IMR-90 (cell line): ENCODE results near the gene JAK1. TPM values are rescaled to one million over a fixed set of nuclear protein-coding genes. Genes with fewer than 3 reads are reported as not detected.

ENCODE experiments used
- ATAC-seq: fragments of 200-7000 bp; cut with Tn5 transposase; 2 replicates; pipeline ENCODE4 v1.9.1; 2020; ENCODE audit warnings: low read depth, mild to moderate bottlenecking, moderate library complexity
- BruUV-seq: library from RNA; stranded (reverse); fragments of 400-500 nt; replicated peaks from 2 replicates; lab custom pipeline; 2021; lab: Mats Ljungman, UMichigan
- CTCF ChIA-PET: fragments of 300-600 bp; formaldehyde crosslinking; extraction: SDS; loops from one replicate; lab custom pipeline; 2021; ENCODE audit warnings: antibody characterized with exemption; lab: Yijun Ruan, JAX
- POLR2A ChIA-PET: fragments of 300-600 bp; sonication (Branson Sonifier 250); formaldehyde crosslinking; loops from one replicate; lab custom pipeline; 2022; ENCODE audit warnings: antibody characterized with exemption; ENCODE audit not compliant: unreplicated experiment; lab: Charles Lee
- DNase-seq: peaks from one replicate; pipeline ENCODE4 v3.0.0; 2013
- H2AFZ ChIP-seq: replicated peaks from 2 replicates; pipeline ENCODE3; 2013; ENCODE audit warnings: low read length, mild to moderate bottlenecking; ENCODE audit not compliant: poor library complexity
- H2AK5ac ChIP-seq: 2 replicates; pipeline ENCODE4 v1.6.1; 2013; ENCODE audit warnings: low read depth, low read length, inconsistent platforms
- H2AK9ac ChIP-seq: replicated peaks from 2 replicates; pipeline ENCODE3; 2013; ENCODE audit warnings: mild to moderate bottlenecking, low read depth, low read length, moderate library complexity; ENCODE audit not compliant: poor library complexity
- H2BK120ac ChIP-seq: 2 replicates; pipeline ENCODE4 v1.6.1; 2013; ENCODE audit warnings: low read depth, low read length, inconsistent platforms
- H2BK15ac ChIP-seq: 3 replicates; pipeline ENCODE4 v1.6.1; 2013; ENCODE audit warnings: low read depth, low read length, inconsistent platforms
- H2BK20ac ChIP-seq: 2 replicates; pipeline ENCODE4 v1.6.1; 2013; ENCODE audit warnings: low read depth, mild to moderate bottlenecking, inconsistent platforms, low read length, moderate library complexity
- H2BK5ac ChIP-seq: 2 replicates; pipeline ENCODE4 v1.6.1; 2013; ENCODE audit warnings: mild to moderate bottlenecking, low read depth, low read length, inconsistent platforms; ENCODE audit not compliant: poor library complexity, severe bottlenecking
- H3K14ac ChIP-seq: replicated peaks from 2 replicates; pipeline ENCODE4 v1.6.1; 2013; ENCODE audit warnings: low read depth, low read length, inconsistent platforms
- H3K18ac ChIP-seq: 2 replicates; pipeline ENCODE4 v1.6.1; 2013; ENCODE audit warnings: low read depth, low read length, control low read depth
- H3K23ac ChIP-seq: 2 replicates; pipeline ENCODE4 v1.6.1; 2013; ENCODE audit warnings: low read depth, low read length, inconsistent platforms
- H3K27ac ChIP-seq: 2 replicates; pipeline ENCODE4 v1.5.1; 2013; ENCODE audit warnings: mild to moderate bottlenecking, control low read depth, low read length; ENCODE audit not compliant: insufficient read depth
- H3K27me3 ChIP-seq: 2 replicates; pipeline ENCODE4 v1.6.1; 2013; ENCODE audit warnings: low read length; ENCODE audit not compliant: control insufficient read depth, insufficient read depth
- H3K36me3 ChIP-seq: 2 replicates; pipeline ENCODE4 v1.6.1; 2013; ENCODE audit warnings: low read length, mixed read lengths; ENCODE audit not compliant: control insufficient read depth, insufficient read depth
- H3K4ac ChIP-seq: 2 replicates; pipeline ENCODE4 v1.6.1; 2013; ENCODE audit warnings: low read depth, low read length, inconsistent platforms
- H3K4me1 ChIP-seq: 2 replicates; pipeline ENCODE4 v1.6.1; 2013; ENCODE audit warnings: low read length, mixed read lengths; ENCODE audit not compliant: control insufficient read depth, insufficient read depth
- H3K4me2 ChIP-seq: 2 replicates; pipeline ENCODE4 v1.6.1; 2013; ENCODE audit warnings: low read depth, mild to moderate bottlenecking, control low read depth, low read length, moderate library complexity
- H3K4me3 ChIP-seq: 2 replicates; pipeline ENCODE4 v1.5.1; 2013; ENCODE audit warnings: low read depth, mild to moderate bottlenecking, control low read depth, low read length, moderate library complexity; ENCODE audit not compliant: insufficient read depth
- H3K56ac ChIP-seq: 2 replicates; pipeline ENCODE4 v1.6.1; 2013; ENCODE audit warnings: low read length, inconsistent platforms; ENCODE audit not compliant: insufficient read depth; ENCODE audit errors: extremely low read depth
- H3K79me1 ChIP-seq, 2 experiments: 2 replicates each; pipeline ENCODE4 v1.6.1; 2013; ENCODE audit warnings: low read length in 2 of 2, inconsistent platforms in 1 of 2, low read depth in 1 of 2
- H3K9ac ChIP-seq: 2 replicates; pipeline ENCODE4 v1.6.1; 2013; ENCODE audit warnings: low read depth, low read length, control low read depth
- H3K9me1 ChIP-seq: 2 replicates; pipeline ENCODE4 v1.6.1; 2013; ENCODE audit warnings: low read length, inconsistent platforms; ENCODE audit not compliant: insufficient read depth
- H3K9me3 ChIP-seq: 2 replicates; pipeline ENCODE4 v1.6.1; 2013; ENCODE audit warnings: low read length; ENCODE audit not compliant: control insufficient read depth, insufficient read depth
- H4K20me1 ChIP-seq: 2 replicates; pipeline ENCODE4 v1.6.1; 2013; ENCODE audit warnings: low read length, inconsistent platforms; ENCODE audit not compliant: insufficient read depth
- H4K5ac ChIP-seq: 2 replicates; pipeline ENCODE4 v1.6.1; 2013; ENCODE audit warnings: mild to moderate bottlenecking, low read depth, low read length, control low read depth
- H4K8ac ChIP-seq, 2 experiments: 2 replicates each; pipeline ENCODE4 v1.6.1; 2013; ENCODE audit warnings: low read depth in 2 of 2, low read length in 2 of 2, control low read depth in 1 of 2, inconsistent platforms in 1 of 2
- H4K91ac ChIP-seq: 2 replicates; pipeline ENCODE4 v1.6.1; 2013; ENCODE audit warnings: low read depth, low read length, inconsistent platforms; ENCODE audit not compliant: insufficient read depth
- BHLHE40 ChIP-seq: fragments of 150-350 bp; IDR thresholded peaks from 2 replicates; pipeline ENCODE4 v1.6.1; 2016; ENCODE audit warnings: mild to moderate bottlenecking, low read depth, low read length
- CEBPB ChIP-seq: IDR thresholded peaks from 2 replicates; pipeline ENCODE4 v1.6.1; 2012; ENCODE audit warnings: low read depth, low read length, improper control_type of control experiment
- CHD1 ChIP-seq: IDR thresholded peaks from 2 replicates; pipeline ENCODE4 v1.6.1; 2012; ENCODE audit warnings: low read depth, low read length, improper control_type of control experiment
- CTCF ChIP-seq: conservative IDR thresholded peaks from 2 replicates; pipeline ENCODE4 v1.5.1; 2012; ENCODE audit warnings: mild to moderate bottlenecking, low read depth, low read length, improper control_type of control experiment
- ELK1 ChIP-seq: fragments of 150-350 bp; IDR thresholded peaks from 2 replicates; pipeline ENCODE4 v1.6.1; 2016; ENCODE audit warnings: low read depth, mild to moderate bottlenecking, low read length, moderate library complexity, borderline replicate concordance
- FOS ChIP-seq: fragments of 150-350 bp; IDR thresholded peaks from 2 replicates; pipeline ENCODE4 v1.6.1; 2016; ENCODE audit warnings: low read depth, low read length
- MAFK ChIP-seq: IDR thresholded peaks from 2 replicates; pipeline ENCODE4 v1.6.1; 2012; ENCODE audit warnings: low read depth, low read length, improper control_type of control experiment
- MAZ ChIP-seq: IDR thresholded peaks from 2 replicates; pipeline ENCODE4 v1.6.1; 2012; ENCODE audit warnings: low read depth, mild to moderate bottlenecking, low read length, improper control_type of control experiment, moderate library complexity, borderline replicate concordance
- MXI1 ChIP-seq: IDR thresholded peaks from 2 replicates; pipeline ENCODE4 v1.6.1; 2012; ENCODE audit warnings: low read depth, mild to moderate bottlenecking, low read length, moderate library complexity, borderline replicate concordance
- NFE2L2 ChIP-seq: fragments of 150-350 bp; IDR thresholded peaks from 2 replicates; pipeline ENCODE4 v1.6.1; 2016; ENCODE audit warnings: low read depth, mild to moderate bottlenecking, low read length
- POLR2A ChIP-seq: IDR thresholded peaks from 2 replicates; pipeline ENCODE4 v1.6.1; 2012; ENCODE audit warnings: mild to moderate bottlenecking, low read depth, low read length
- RAD21 ChIP-seq: IDR thresholded peaks from 2 replicates; pipeline ENCODE4 v1.6.1; 2012; ENCODE audit warnings: low read length, improper control_type of control experiment
- RCOR1 ChIP-seq: IDR thresholded peaks from 2 replicates; pipeline ENCODE4 v1.6.1; 2012; ENCODE audit warnings: mild to moderate bottlenecking, low read length, improper control_type of control experiment; ENCODE audit not compliant: insufficient replicate concordance
- RFX5 ChIP-seq: IDR thresholded peaks from 2 replicates; pipeline ENCODE4 v1.8.0; 2012; ENCODE audit warnings: low read depth, mild to moderate bottlenecking, low read length, moderate library complexity
- USF2 ChIP-seq: fragments of 150-350 bp; IDR thresholded peaks from 2 replicates; pipeline ENCODE4 v1.6.1; 2017; ENCODE audit warnings: mild to moderate bottlenecking, antibody characterized with exemption, low read length, low read depth
- dilution Hi-C: fragments of 300-500 bp; cut with HindIII; formaldehyde crosslinking; loops from one replicate; pipeline ENCODE4 v1.14.3; 2018; ENCODE audit warnings: low sequenced_read_pairs; ENCODE audit not compliant: unreplicated experiment
- in situ Hi-C: fragments of 300-500 bp; cut with MboI; formaldehyde crosslinking; loops from 3 replicates; pipeline ENCODE4 v1.14.3; 2019; ENCODE audit warnings: low sequenced_read_pairs, inconsistent platforms, mixed read lengths
- intact Hi-C: fragments of 100-400 bp; cut with micrococcal nuclease; formaldehyde crosslinking; loops from 2 replicates; pipeline ENCODE4 v1.10.0; 2022
- polyA plus RNA-seq, 3 experiments: library from polyadenylated mRNA; depleted of rRNA; stranded (reverse); fragments of >200 nt; gene quantifications; 2 replicates each; pipeline ENCODE4 v1.2.3, GENCODE V29; 2012; ENCODE audit warnings: low replicate concordance in 1 of 3
- total RNA-seq: library from RNA; depleted of rRNA; stranded (reverse); fragments of >200 nt; gene quantifications from 2 replicates; pipeline ENCODE4 v1.2.3, GENCODE V29; 2012

The JAK1 gene
- total and polyA plus RNA-seq, 2 of the 4 experiments (the other 2 are of a cell fraction) = 76.9 to 103 TPM

GRCh38 chr1:64834734-64835133, 131.6 kb downstream of the JAK1 start:
- H3K4me3 ChIP-seq = no peak overlapping the region
- no peak overlapping the region for H4K91ac ChIP-seq
- H3K18ac ChIP-seq = no peak overlapping the region
- H3K9me3 ChIP-seq = no peaks in the 10 kb centered on the region
- DNase-seq (peak; percentile 79), ATAC-seq (peak; percentile 93)
- ChIA-PET CTCF (interaction anchor here (0.8 kb wide), 1 partner anchor 240 kb away, joined by 3 read pairs; no protein-coding TSS in a partner anchor), POLR2A (no interaction called here)
- H3K4ac ChIP-seq = no peak overlapping the region
- no peaks in the 10 kb centered on the region for H3K79me1 ChIP-seq
- BruUV-seq = no TSS peak
- TF ChIP-seq NFE2L2 (no peak), MAZ (no peak), BHLHE40 (no peak), RAD21 (no peak), MAFK (no peak), CHD1 (no peak), MXI1 (no peak), CTCF (no peak), RFX5 (no peak), POLR2A (no peak), CEBPB (no peak), USF2 (no peak), RCOR1 (no peak), FOS (no peak), ELK1 (no peak)
- in situ Hi-C loops (no loop called here), dilution Hi-C loops (no loop called here), intact Hi-C loops (loop anchor here (5.0 kb wide), 2 partner anchors 133 to 853 kb away; partner anchors contain the start of gene JAK1)
- no peaks in the 10 kb centered on the region for H4K20me1 ChIP-seq
- no peak overlapping the region for H3K14ac ChIP-seq
- H3K36me3 ChIP-seq = peaks cover 42% of the 10 kb centered on the region
- peaks cover 3% of the 10 kb centered on the region; the same call in 1 of the 2 replicates for H3K9me1 ChIP-seq
- H3K9ac ChIP-seq = no peak overlapping the region
- no peak overlapping the region for H2AK5ac ChIP-seq
- no peaks in the 10 kb centered on the region for H3K27me3 ChIP-seq
- no peak overlapping the region for H2BK20ac ChIP-seq
- H3K23ac ChIP-seq = no peak overlapping the region
- no peak overlapping the region for H2AK9ac ChIP-seq
- no peak overlapping the region for H2BK5ac ChIP-seq
- H4K5ac ChIP-seq = no peak overlapping the region
- H2AFZ ChIP-seq = no peak overlapping the region
- H3K4me2 ChIP-seq = no peak overlapping the region
- H3K4me1 ChIP-seq = no peaks in the 10 kb centered on the region
- no peak overlapping the region for H3K56ac ChIP-seq
- no peak overlapping the region for H4K8ac ChIP-seq
- no peak overlapping the region for H2BK120ac ChIP-seq
- H3K27ac ChIP-seq = no peak overlapping the region
- no peak overlapping the region for H2BK15ac ChIP-seq
